IMR-90 (cell line): ENCODE measurements around the gene EIF2B2. TPM values are rescaled to one million over a fixed set of nuclear protein-coding genes. Genes with fewer than 3 reads are reported as not detected.
A peak's percentile ranks its signal among the peaks of the same experiment; 100 is the strongest.

Source experiments
- ATAC-seq: fragments of 200-7000 bp; cut with Tn5 transposase; 2 replicates; pipeline ENCODE4 v1.9.1; 2020; ENCODE audit warnings: low read depth, mild to moderate bottlenecking, moderate library complexity
- BruUV-seq: library from RNA; stranded (reverse); fragments of 400-500 nt; replicated peaks from 2 replicates; lab custom pipeline; 2021; lab: Mats Ljungman, UMichigan
- CTCF ChIA-PET: fragments of 300-600 bp; formaldehyde crosslinking; extraction: SDS; loops from one replicate; lab custom pipeline; 2021; ENCODE audit warnings: antibody characterized with exemption; lab: Yijun Ruan, JAX
- POLR2A ChIA-PET: fragments of 300-600 bp; sonication (Branson Sonifier 250); formaldehyde crosslinking; loops from one replicate; lab custom pipeline; 2022; ENCODE audit warnings: antibody characterized with exemption; ENCODE audit not compliant: unreplicated experiment; lab: Charles Lee
- DNase-seq: peaks from one replicate; pipeline ENCODE4 v3.0.0; 2013
- H2AFZ ChIP-seq: replicated peaks from 2 replicates; pipeline ENCODE3; 2013; ENCODE audit warnings: low read length, mild to moderate bottlenecking; ENCODE audit not compliant: poor library complexity
- H2AK5ac ChIP-seq: 2 replicates; pipeline ENCODE4 v1.6.1; 2013; ENCODE audit warnings: low read depth, low read length, inconsistent platforms
- H2AK9ac ChIP-seq: replicated peaks from 2 replicates; pipeline ENCODE3; 2013; ENCODE audit warnings: mild to moderate bottlenecking, low read depth, low read length, moderate library complexity; ENCODE audit not compliant: poor library complexity
- H2BK120ac ChIP-seq: 2 replicates; pipeline ENCODE4 v1.6.1; 2013; ENCODE audit warnings: low read depth, low read length, inconsistent platforms
- H2BK15ac ChIP-seq: 3 replicates; pipeline ENCODE4 v1.6.1; 2013; ENCODE audit warnings: low read depth, low read length, inconsistent platforms
- H2BK20ac ChIP-seq: 2 replicates; pipeline ENCODE4 v1.6.1; 2013; ENCODE audit warnings: low read depth, mild to moderate bottlenecking, inconsistent platforms, low read length, moderate library complexity
- H2BK5ac ChIP-seq: 2 replicates; pipeline ENCODE4 v1.6.1; 2013; ENCODE audit warnings: mild to moderate bottlenecking, low read depth, low read length, inconsistent platforms; ENCODE audit not compliant: poor library complexity, severe bottlenecking
- H3K14ac ChIP-seq: replicated peaks from 2 replicates; pipeline ENCODE4 v1.6.1; 2013; ENCODE audit warnings: low read depth, low read length, inconsistent platforms
- H3K18ac ChIP-seq: 2 replicates; pipeline ENCODE4 v1.6.1; 2013; ENCODE audit warnings: low read depth, low read length, control low read depth
- H3K23ac ChIP-seq: 2 replicates; pipeline ENCODE4 v1.6.1; 2013; ENCODE audit warnings: low read depth, low read length, inconsistent platforms
- H3K27ac ChIP-seq: 2 replicates; pipeline ENCODE4 v1.5.1; 2013; ENCODE audit warnings: mild to moderate bottlenecking, control low read depth, low read length; ENCODE audit not compliant: insufficient read depth
- H3K27me3 ChIP-seq: 2 replicates; pipeline ENCODE4 v1.6.1; 2013; ENCODE audit warnings: low read length; ENCODE audit not compliant: control insufficient read depth, insufficient read depth
- H3K36me3 ChIP-seq: 2 replicates; pipeline ENCODE4 v1.6.1; 2013; ENCODE audit warnings: low read length, mixed read lengths; ENCODE audit not compliant: control insufficient read depth, insufficient read depth
- H3K4ac ChIP-seq: 2 replicates; pipeline ENCODE4 v1.6.1; 2013; ENCODE audit warnings: low read depth, low read length, inconsistent platforms
- H3K4me1 ChIP-seq: 2 replicates; pipeline ENCODE4 v1.6.1; 2013; ENCODE audit warnings: low read length, mixed read lengths; ENCODE audit not compliant: control insufficient read depth, insufficient read depth
- H3K4me2 ChIP-seq: 2 replicates; pipeline ENCODE4 v1.6.1; 2013; ENCODE audit warnings: low read depth, mild to moderate bottlenecking, control low read depth, low read length, moderate library complexity
- H3K4me3 ChIP-seq: 2 replicates; pipeline ENCODE4 v1.5.1; 2013; ENCODE audit warnings: low read depth, mild to moderate bottlenecking, control low read depth, low read length, moderate library complexity; ENCODE audit not compliant: insufficient read depth
- H3K56ac ChIP-seq: 2 replicates; pipeline ENCODE4 v1.6.1; 2013; ENCODE audit warnings: low read length, inconsistent platforms; ENCODE audit not compliant: insufficient read depth; ENCODE audit errors: extremely low read depth
- H3K79me1 ChIP-seq, 2 experiments: 2 replicates each; pipeline ENCODE4 v1.6.1; 2013; ENCODE audit warnings: low read length in 2 of 2, inconsistent platforms in 1 of 2, low read depth in 1 of 2
- H3K9ac ChIP-seq: 2 replicates; pipeline ENCODE4 v1.6.1; 2013; ENCODE audit warnings: low read depth, low read length, control low read depth
- H3K9me1 ChIP-seq: 2 replicates; pipeline ENCODE4 v1.6.1; 2013; ENCODE audit warnings: low read length, inconsistent platforms; ENCODE audit not compliant: insufficient read depth
- H3K9me3 ChIP-seq: 2 replicates; pipeline ENCODE4 v1.6.1; 2013; ENCODE audit warnings: low read length; ENCODE audit not compliant: control insufficient read depth, insufficient read depth
- H4K20me1 ChIP-seq: 2 replicates; pipeline ENCODE4 v1.6.1; 2013; ENCODE audit warnings: low read length, inconsistent platforms; ENCODE audit not compliant: insufficient read depth
- H4K5ac ChIP-seq: 2 replicates; pipeline ENCODE4 v1.6.1; 2013; ENCODE audit warnings: mild to moderate bottlenecking, low read depth, low read length, control low read depth
- H4K8ac ChIP-seq, 2 experiments: 2 replicates each; pipeline ENCODE4 v1.6.1; 2013; ENCODE audit warnings: low read depth in 2 of 2, low read length in 2 of 2, control low read depth in 1 of 2, inconsistent platforms in 1 of 2
- H4K91ac ChIP-seq: 2 replicates; pipeline ENCODE4 v1.6.1; 2013; ENCODE audit warnings: low read depth, low read length, inconsistent platforms; ENCODE audit not compliant: insufficient read depth
- CEBPB ChIP-seq: IDR thresholded peaks from 2 replicates; pipeline ENCODE4 v1.6.1; 2012; ENCODE audit warnings: low read depth, low read length, improper control_type of control experiment
- MAFK ChIP-seq: IDR thresholded peaks from 2 replicates; pipeline ENCODE4 v1.6.1; 2012; ENCODE audit warnings: low read depth, low read length, improper control_type of control experiment
- MAZ ChIP-seq: IDR thresholded peaks from 2 replicates; pipeline ENCODE4 v1.6.1; 2012; ENCODE audit warnings: low read depth, mild to moderate bottlenecking, low read length, improper control_type of control experiment, moderate library complexity, borderline replicate concordance
- MXI1 ChIP-seq: IDR thresholded peaks from 2 replicates; pipeline ENCODE4 v1.6.1; 2012; ENCODE audit warnings: low read depth, mild to moderate bottlenecking, low read length, moderate library complexity, borderline replicate concordance
- NFE2L2 ChIP-seq: fragments of 150-350 bp; IDR thresholded peaks from 2 replicates; pipeline ENCODE4 v1.6.1; 2016; ENCODE audit warnings: low read depth, mild to moderate bottlenecking, low read length
- RAD21 ChIP-seq: IDR thresholded peaks from 2 replicates; pipeline ENCODE4 v1.6.1; 2012; ENCODE audit warnings: low read length, improper control_type of control experiment
- RFX5 ChIP-seq: IDR thresholded peaks from 2 replicates; pipeline ENCODE4 v1.8.0; 2012; ENCODE audit warnings: low read depth, mild to moderate bottlenecking, low read length, moderate library complexity
- SMC3 ChIP-seq: fragments of 150-350 bp; IDR thresholded peaks from 2 replicates; pipeline ENCODE4 v1.6.1; 2016; ENCODE audit warnings: low read depth, mild to moderate bottlenecking, antibody characterized with exemption, low read length, moderate library complexity
- WGBS, 2 experiments: methylation state at CpG; one replicate each; pipeline versions ENCODE4 v1.1.5 to v1.1.7; 2013; ENCODE audit warnings: missing lambda C conversion rate in 2 of 2; ENCODE audit not compliant: insufficient read length in 1 of 2; ENCODE audit errors: extremely low coverage in 2 of 2; 5-methylcytosine and 5-hydroxymethylcytosine counted together
- dilution Hi-C: fragments of 300-500 bp; cut with HindIII; formaldehyde crosslinking; loops from one replicate; pipeline ENCODE4 v1.14.3; 2018; ENCODE audit warnings: low sequenced_read_pairs; ENCODE audit not compliant: unreplicated experiment
- in situ Hi-C: fragments of 300-500 bp; cut with MboI; formaldehyde crosslinking; loops from 3 replicates; pipeline ENCODE4 v1.14.3; 2019; ENCODE audit warnings: low sequenced_read_pairs, inconsistent platforms, mixed read lengths
- intact Hi-C: fragments of 100-400 bp; cut with micrococcal nuclease; formaldehyde crosslinking; loops from 2 replicates; pipeline ENCODE4 v1.10.0; 2022
- polyA plus RNA-seq, 3 experiments: library from polyadenylated mRNA; depleted of rRNA; stranded (reverse); fragments of >200 nt; gene quantifications; 2 replicates each; pipeline ENCODE4 v1.2.3, GENCODE V29; 2012; ENCODE audit warnings: low replicate concordance in 1 of 3
- total RNA-seq: library from RNA; depleted of rRNA; stranded (reverse); fragments of >200 nt; gene quantifications from 2 replicates; pipeline ENCODE4 v1.2.3, GENCODE V29; 2012
- TF ChIP-seq, protein P1 (sequence below): fragments of 150-350 bp; IDR thresholded peaks from 2 replicates; pipeline ENCODE4 v1.6.1; 2017; ENCODE audit warnings: mild to moderate bottlenecking, antibody characterized with exemption, low read length, low read depth

Gene EIF2B2
- total and polyA plus RNA-seq, 2 of the 4 experiments (the other 2 are of a cell fraction) = 63.6 to 70.1 TPM

GRCh38 chr14:75025082-75025481 lies 22.4 kb downstream of the EIF2B2 start:
- DNase-seq (peak; percentile 69), ATAC-seq (no peak)
- H3K9me3 ChIP-seq = no peaks in the 10 kb centered on the region
- no peak overlapping the region for H3K14ac ChIP-seq
- in situ Hi-C loops (no loop called here), dilution Hi-C loops (no loop called here), intact Hi-C loops (no loop called here)
- H3K79me1 ChIP-seq = no peaks in the 10 kb centered on the region; a peak in 1 of 4 replicates
- no peak overlapping the region for H3K4me3 ChIP-seq
- H3K9ac ChIP-seq = no peak overlapping the region
- no peak overlapping the region for H2AK5ac ChIP-seq
- no peak overlapping the region for H2BK15ac ChIP-seq
- H4K8ac ChIP-seq = 0 out of 4 replicates have a peak overlapping the region, but pooled peaks of 1 of the 2 experiments have one; percentile 4
- no TSS peak for BruUV-seq
- H3K4ac ChIP-seq = no peak overlapping the region; the same call in 1 of the 2 replicates
- no peak overlapping the region for H3K27ac ChIP-seq
- no peak overlapping the region for H2AFZ ChIP-seq
- H3K4me2 ChIP-seq = no peak overlapping the region
- peak overlapping the region; percentile 23 for H2BK5ac ChIP-seq
- H4K91ac ChIP-seq = no peak overlapping the region
- TF ChIP-seq MXI1 = no peak
- TF ChIP-seq MAFK = no peak
- TF ChIP-seq RAD21 = no peak
- no peak for TF ChIP-seq SMC3
- TF ChIP-seq MAZ = no peak
- no peak for TF ChIP-seq RFX5
- TF ChIP-seq NFE2L2 = no peak
- TF ChIP-seq CEBPB = no peak
- TF ChIP-seq, protein P1, sequence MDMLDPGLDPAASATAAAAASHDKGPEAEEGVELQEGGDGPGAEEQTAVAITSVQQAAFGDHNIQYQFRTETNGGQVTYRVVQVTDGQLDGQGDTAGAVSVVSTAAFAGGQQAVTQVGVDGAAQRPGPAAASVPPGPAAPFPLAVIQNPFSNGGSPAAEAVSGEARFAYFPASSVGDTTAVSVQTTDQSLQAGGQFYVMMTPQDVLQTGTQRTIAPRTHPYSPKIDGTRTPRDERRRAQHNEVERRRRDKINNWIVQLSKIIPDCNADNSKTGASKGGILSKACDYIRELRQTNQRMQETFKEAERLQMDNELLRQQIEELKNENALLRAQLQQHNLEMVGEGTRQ = no peak
- H3K56ac ChIP-seq = no peak overlapping the region
- H3K27me3 ChIP-seq = no peaks in the 10 kb centered on the region
- no peak overlapping the region for H3K23ac ChIP-seq
- peaks cover 5% of the 10 kb centered on the region; the same call in 1 of the 2 replicates for H3K9me1 ChIP-seq
- H4K20me1 ChIP-seq = no peaks in the 10 kb centered on the region
- no peak overlapping the region for H2BK20ac ChIP-seq
- no peak overlapping the region for H4K5ac ChIP-seq
- POLR2A ChIA-PET = no interaction called here
- peaks cover 2% of the 10 kb centered on the region; the same call in 1 of the 2 replicates for H3K4me1 ChIP-seq
- no peak overlapping the region for H2BK120ac ChIP-seq
- CTCF ChIA-PET = interaction anchor here (0.5 kb wide), 1 partner anchor 271 kb away, joined by 3 read pairs; no protein-coding TSS in a partner anchor
- WGBS, 2 experiments = 68% methylated on average over 3 of the region's 4 CpGs; no CpG with 5 or more reads in 1 of the 2 experiments
- no peak overlapping the region for H2AK9ac ChIP-seq
- no peak overlapping the region for H3K18ac ChIP-seq
- peaks cover 7% of the 10 kb centered on the region for H3K36me3 ChIP-seq
